ENCODE results near the gene GPS1. TPM values are rescaled to one million over a fixed set of nuclear protein-coding genes. Genes with fewer than 3 reads are reported as not detected.
A peak's percentile ranks its signal among the peaks of the same experiment; 100 is the strongest.

Gene GPS1
- total and polyA plus RNA-seq, 2 of the 4 experiments (the other 2 are of a cell fraction) = 157 to 181 TPM

DNA sequence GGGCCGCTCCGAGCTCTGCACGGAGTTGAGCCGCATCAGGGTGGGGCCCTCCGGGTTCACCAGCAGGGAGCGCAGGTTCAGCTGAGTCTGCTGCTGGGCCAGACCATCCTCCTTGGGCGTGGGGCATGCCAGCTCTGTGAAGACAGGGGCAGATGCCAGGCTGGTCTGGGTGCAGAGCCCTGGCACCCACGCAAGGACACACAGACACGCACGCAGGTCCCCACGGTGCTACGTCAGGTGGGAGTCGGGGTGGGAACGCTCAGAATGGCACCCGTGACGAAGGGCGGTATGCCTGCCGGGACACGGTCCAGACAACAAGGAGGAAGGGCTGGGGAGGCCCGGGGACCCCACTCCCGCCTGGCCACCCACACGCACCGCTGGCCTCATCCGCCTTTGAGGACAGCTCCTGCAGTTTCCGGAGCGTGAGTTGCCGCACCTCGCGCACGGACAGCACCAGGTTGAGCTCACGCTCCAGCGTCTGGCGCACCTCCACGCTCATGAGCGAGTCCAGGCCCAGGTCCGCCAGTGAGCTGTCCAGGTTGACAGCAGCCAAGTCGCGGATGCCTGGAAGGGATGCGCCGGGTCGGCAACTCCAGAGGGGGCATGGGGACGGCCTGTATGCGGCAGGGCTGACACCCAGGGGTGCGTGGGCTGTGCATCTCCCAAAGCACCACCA is 29.2 kb downstream of the GPS1 start:
- in situ Hi-C loops (cut with MboI; ENCODE audit: low sequenced_read_pairs) = no loop called here
- intact Hi-C loops (cut with micrococcal nuclease) = no loop called here
- DNase-seq = no peak
- H4K20me1 ChIP-seq (ENCODE audit: insufficient read depth, low read length) = no peaks in the 10 kb centered on the region; the same call in 1 of the 2 replicates
- H3K56ac ChIP-seq (ENCODE audit: extremely low read depth, insufficient read depth, low read length) = no peak overlapping the region
- BruUV-seq (replicated peaks) = no TSS peak
- no peak overlapping the region for H3K27ac ChIP-seq (ENCODE audit: insufficient read depth, low read length)
- H4K8ac ChIP-seq (ENCODE audit: low read depth in 2 of 2, low read length in 2 of 2) = no peak overlapping the region
- H2AK9ac ChIP-seq (replicated peaks; ENCODE audit: low read depth, low read length, poor library complexity) = no peak overlapping the region
- peak overlapping the region; percentile 21 for H2AFZ ChIP-seq (replicated peaks; ENCODE audit: low read length, poor library complexity)
- H3K79me1 ChIP-seq (ENCODE audit: low read depth in 1 of 2, low read length in 2 of 2) = no peaks in the 10 kb centered on the region
- 95% methylated on average over 33 of the region's 44 CpGs; no CpG with 5 or more reads in 1 of the 2 experiments for WGBS, 2 experiments (ENCODE audit: extremely low coverage in 2 of 2, insufficient read length in 1 of 2)
- no peaks in the 10 kb centered on the region for H3K27me3 ChIP-seq (ENCODE audit: control insufficient read depth, insufficient read depth, low read length)
- no peak overlapping the region for H3K4ac ChIP-seq (ENCODE audit: low read depth, low read length)
- ATAC-seq (ENCODE audit: low read depth) = no peak
- no peak overlapping the region for H2AK5ac ChIP-seq (ENCODE audit: low read depth, low read length)
- no peak for TF ChIP-seq MXI1 (IDR thresholded peaks at IDR 0.05; ENCODE audit: borderline replicate concordance, low read depth, low read length)
- no peak for TF ChIP-seq NFE2L2 (IDR thresholded peaks at IDR 0.05; ENCODE audit: low read depth, low read length)
- no peak for TF ChIP-seq FOS (IDR thresholded peaks at IDR 0.05; ENCODE audit: low read depth, low read length)
- TF ChIP-seq RAD21 (IDR thresholded peaks at IDR 0.05; ENCODE audit: low read length) = no peak
- TF ChIP-seq ELK1 (IDR thresholded peaks at IDR 0.05; ENCODE audit: borderline replicate concordance, low read depth, low read length) = no peak
- no peak for TF ChIP-seq RFX5 (IDR thresholded peaks at IDR 0.05; ENCODE audit: low read depth, low read length)
- TF ChIP-seq MAFK (IDR thresholded peaks at IDR 0.05; ENCODE audit: low read depth, low read length) = no peak
- TF ChIP-seq, protein P1, sequence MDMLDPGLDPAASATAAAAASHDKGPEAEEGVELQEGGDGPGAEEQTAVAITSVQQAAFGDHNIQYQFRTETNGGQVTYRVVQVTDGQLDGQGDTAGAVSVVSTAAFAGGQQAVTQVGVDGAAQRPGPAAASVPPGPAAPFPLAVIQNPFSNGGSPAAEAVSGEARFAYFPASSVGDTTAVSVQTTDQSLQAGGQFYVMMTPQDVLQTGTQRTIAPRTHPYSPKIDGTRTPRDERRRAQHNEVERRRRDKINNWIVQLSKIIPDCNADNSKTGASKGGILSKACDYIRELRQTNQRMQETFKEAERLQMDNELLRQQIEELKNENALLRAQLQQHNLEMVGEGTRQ (IDR thresholded peaks at IDR 0.05; ENCODE audit: low read depth, low read length) = no peak
- no peak for TF ChIP-seq CHD1 (IDR thresholded peaks at IDR 0.05; ENCODE audit: low read depth, low read length)
- TF ChIP-seq CEBPB (IDR thresholded peaks at IDR 0.05; ENCODE audit: low read depth, low read length) = no peak
- no peak for TF ChIP-seq POLR2A (IDR thresholded peaks at IDR 0.05; ENCODE audit: low read depth, low read length)
- TF ChIP-seq, protein P2, sequence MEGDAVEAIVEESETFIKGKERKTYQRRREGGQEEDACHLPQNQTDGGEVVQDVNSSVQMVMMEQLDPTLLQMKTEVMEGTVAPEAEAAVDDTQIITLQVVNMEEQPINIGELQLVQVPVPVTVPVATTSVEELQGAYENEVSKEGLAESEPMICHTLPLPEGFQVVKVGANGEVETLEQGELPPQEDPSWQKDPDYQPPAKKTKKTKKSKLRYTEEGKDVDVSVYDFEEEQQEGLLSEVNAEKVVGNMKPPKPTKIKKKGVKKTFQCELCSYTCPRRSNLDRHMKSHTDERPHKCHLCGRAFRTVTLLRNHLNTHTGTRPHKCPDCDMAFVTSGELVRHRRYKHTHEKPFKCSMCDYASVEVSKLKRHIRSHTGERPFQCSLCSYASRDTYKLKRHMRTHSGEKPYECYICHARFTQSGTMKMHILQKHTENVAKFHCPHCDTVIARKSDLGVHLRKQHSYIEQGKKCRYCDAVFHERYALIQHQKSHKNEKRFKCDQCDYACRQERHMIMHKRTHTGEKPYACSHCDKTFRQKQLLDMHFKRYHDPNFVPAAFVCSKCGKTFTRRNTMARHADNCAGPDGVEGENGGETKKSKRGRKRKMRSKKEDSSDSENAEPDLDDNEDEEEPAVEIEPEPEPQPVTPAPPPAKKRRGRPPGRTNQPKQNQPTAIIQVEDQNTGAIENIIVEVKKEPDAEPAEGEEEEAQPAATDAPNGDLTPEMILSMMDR (conservative IDR thresholded peaks at IDR 0.05; ENCODE audit: low read depth, low read length) = no peak
- no peak for TF ChIP-seq MAZ (IDR thresholded peaks at IDR 0.05; ENCODE audit: borderline replicate concordance, low read depth, low read length)
- no peak for TF ChIP-seq BHLHE40 (IDR thresholded peaks at IDR 0.05; ENCODE audit: low read depth, low read length)
- TF ChIP-seq RCOR1 (IDR thresholded peaks at IDR 0.05; ENCODE audit: insufficient replicate concordance, low read length) = no peak
- no peak for TF ChIP-seq SMC3 (IDR thresholded peaks at IDR 0.05; ENCODE audit: low read depth, low read length)
- no peak overlapping the region for H2BK5ac ChIP-seq (ENCODE audit: low read depth, low read length, poor library complexity, severe bottlenecking)
- POLR2A ChIA-PET (ENCODE audit: unreplicated experiment) = no interaction called here
- peaks cover 68% of the 10 kb centered on the region for H3K36me3 ChIP-seq (ENCODE audit: control insufficient read depth, insufficient read depth, low read length)
- no peak overlapping the region for H2BK120ac ChIP-seq (ENCODE audit: low read depth, low read length)
- no peak overlapping the region for H4K91ac ChIP-seq (ENCODE audit: insufficient read depth, low read depth, low read length)
- H3K9me1 ChIP-seq (ENCODE audit: insufficient read depth, low read length) = no peaks in the 10 kb centered on the region
- H3K23ac ChIP-seq (ENCODE audit: low read depth, low read length) = no peak overlapping the region
- no peak overlapping the region for H2BK15ac ChIP-seq (ENCODE audit: low read depth, low read length)
- H3K9me3 ChIP-seq (ENCODE audit: control insufficient read depth, insufficient read depth, low read length) = no peaks in the 10 kb centered on the region
- no peak overlapping the region for H2BK20ac ChIP-seq (ENCODE audit: low read depth, low read length)
- no peak overlapping the region for H3K4me3 ChIP-seq (ENCODE audit: insufficient read depth, low read depth, low read length)
- no peak overlapping the region for H3K4me2 ChIP-seq (ENCODE audit: low read depth, low read length)
- dilution Hi-C loops (cut with HindIII; ENCODE audit: low sequenced_read_pairs, unreplicated experiment) = no loop called here
- no peaks in the 10 kb centered on the region for H3K4me1 ChIP-seq (ENCODE audit: control insufficient read depth, insufficient read depth, low read length)
- no peak overlapping the region for H4K5ac ChIP-seq (ENCODE audit: low read depth, low read length)
- CTCF ChIA-PET = no interaction called here
- H3K18ac ChIP-seq (ENCODE audit: low read depth, low read length) = no peak overlapping the region
- H3K9ac ChIP-seq (ENCODE audit: low read depth, low read length) = no peak overlapping the region
- no peak overlapping the region for H3K14ac ChIP-seq (replicated peaks; ENCODE audit: low read depth, low read length)

All from IMR-90 (cell line).